GM18873 (cell line): Measurements from ENCODE around the gene GABBR2.

Experiments used
- ATAC-seq: cut with Tn5 transposase; IDR thresholded peaks from one replicate; pipeline ENCODE4 v1.9.1; 2021; ENCODE audit warnings: mild to moderate bottlenecking, moderate library complexity, moderate number of reproducible peaks; ENCODE audit not compliant: unreplicated experiment, low FRiP score

GABBR2 gene

GRCh38 chr9:98255578-98256296 lies 453.0 kb downstream of the GABBR2 start, which contains the start of gene TBC1D2:
TBC1D2 (minus strand) TSS chr9:98255649; CDS start chr9:98255541, 108 bp downstream.
- peak; percentile 79 for ATAC-seq

- peak; percentile 19 for ATAC-seq
Measured at GRCh38 chr9:98255061-98255577, 453.6 kb downstream of the GABBR2 start.

GRCh38 chr9:98254228-98255060 lies 454.3 kb downstream of the GABBR2 start:
- ATAC-seq: no peak

GRCh38 chr9:98253565-98253964 lies 455.2 kb downstream of the GABBR2 start:
- no peak for ATAC-seq

GRCh38 chr9:98251551-98251950 lies 457.2 kb downstream of the GABBR2 start:
- ATAC-seq: no peak

- no peak for ATAC-seq
Measured at GRCh38 chr9:98249771-98250170, 459.0 kb downstream of the GABBR2 start.

GRCh38 chr9:98248737-98249474 lies 459.8 kb downstream of the GABBR2 start:
- ATAC-seq: no peak

GRCh38 chr9:98247831-98248657 lies 460.7 kb downstream of the GABBR2 start:
- no peak for ATAC-seq

GRCh38 chr9:98242426-98242825 lies 466.3 kb downstream of the GABBR2 start:
- ATAC-seq: no peak

GRCh38 chr9:98241357-98242300 lies 467.1 kb downstream of the GABBR2 start:
- ATAC-seq: no peak

- no peak for ATAC-seq
Measured at GRCh38 chr9:98240475-98240874, 468.3 kb downstream of the GABBR2 start.
